Hindlimb muscle (tissue), 1 donor: ENCODE results near the gene DMRTC1B. TPM values are rescaled to one million over a fixed set of nuclear protein-coding genes. Genes with fewer than 3 reads are reported as not detected.

Source experiments
- polyA plus RNA-seq: library from polyadenylated mRNA; unstranded; fragments of 120-200 nt; gene quantifications from one replicate; pipeline ENCODE4 v1.2.1, GENCODE V29; 2013; ENCODE audit not compliant: insufficient read length

Gene DMRTC1B
- polyA plus RNA-seq, 1 donor: 0.75 TPM

Other genes with a start within 250 kb of the DMRTC1B start
- gene HDAC8, start 204.0 kb upstream of the DMRTC1B start, polyA plus RNA-seq: 19.1 TPM
- 3.2 TPM for gene PHKA1, start 62.6 kb upstream of the DMRTC1B start, polyA plus RNA-seq
- not detected for gene FAM236B, start 5.8 kb downstream of the DMRTC1B start, polyA plus RNA-seq
- not detected for gene FAM236D, start 31.3 kb downstream of the DMRTC1B start, polyA plus RNA-seq
- not detected for gene FAM236C, start 135.7 kb downstream of the DMRTC1B start, polyA plus RNA-seq
- gene FAM236A, start 161.3 kb downstream of the DMRTC1B start, polyA plus RNA-seq: not detected
- gene DMRTC1, start 166.9 kb downstream of the DMRTC1B start, polyA plus RNA-seq: not detected
- gene PABPC1L2B, start 226.0 kb downstream of the DMRTC1B start, polyA plus RNA-seq: not detected